HEK293 (cell line): ENCODE measurements around the gene FASTK.

ENCODE experiments used
- MYNN ChIP-seq: fragments of 450-650 bp; formaldehyde crosslinking; IDR thresholded peaks from 2 replicates; pipeline ENCODE4 v1.5.1; 2016; ENCODE audit warnings: missing biosample characterization, missing genetic modification characterization, borderline replicate concordance
- SETDB1 ChIP-seq: IDR thresholded peaks from one replicate; pipeline ENCODE4 v1.6.1; 2017; ENCODE audit warnings: mild to moderate bottlenecking, low read length, moderate library complexity, mixed read lengths; ENCODE audit not compliant: insufficient read length
- ZBTB48 ChIP-seq: fragments of 450-650 bp; formaldehyde crosslinking; IDR thresholded peaks from 2 replicates; pipeline ENCODE4 v1.5.1; 2016; ENCODE audit warnings: missing biosample characterization, missing genetic modification characterization
- ZBTB8A ChIP-seq: fragments of 450-650 bp; formaldehyde crosslinking; IDR thresholded peaks from 2 replicates; pipeline ENCODE4 v1.5.1; 2016; ENCODE audit warnings: missing biosample characterization, missing genetic modification characterization
- ZNF302 ChIP-seq: fragments of 450-650 bp; formaldehyde crosslinking; IDR thresholded peaks from 2 replicates; pipeline ENCODE4 v1.5.1; 2016; ENCODE audit warnings: missing biosample characterization, missing genetic modification characterization, low read depth
- ZNF366 ChIP-seq: fragments of 450-650 bp; formaldehyde crosslinking; conservative IDR thresholded peaks from 2 replicates; pipeline ENCODE4 v1.5.1; 2016; ENCODE audit warnings: missing biosample characterization, missing genetic modification characterization
- ZNF549 ChIP-seq: fragments of 450-650 bp; IDR thresholded peaks from 2 replicates; pipeline ENCODE4 v1.5.1; 2018; ENCODE audit warnings: missing biosample characterization, missing genetic modification characterization, mild to moderate bottlenecking, inconsistent platforms, moderate library complexity
- ZNF830 ChIP-seq: fragments of 450-650 bp; IDR thresholded peaks from 2 replicates; pipeline ENCODE4 v1.5.0; 2018; ENCODE audit warnings: missing biosample characterization, missing genetic modification characterization, low read depth, mild to moderate bottlenecking, moderate library complexity
- ZSCAN16 ChIP-seq: fragments of 450-650 bp; formaldehyde crosslinking; IDR thresholded peaks from 2 replicates; pipeline ENCODE4 v1.5.1; 2016; ENCODE audit warnings: missing biosample characterization, missing genetic modification characterization
- TF ChIP-seq, protein P1 (sequence below): fragments of 450-650 bp; formaldehyde crosslinking; IDR thresholded peaks from 2 replicates; pipeline ENCODE4 v1.5.1; 2016; ENCODE audit warnings: missing biosample characterization, missing genetic modification characterization
- TF ChIP-seq, protein P2 (sequence below): fragments of 450-650 bp; formaldehyde crosslinking; IDR thresholded peaks from 2 replicates; pipeline ENCODE4 v1.5.1; 2016; ENCODE audit warnings: missing biosample characterization, missing genetic modification characterization
- TF ChIP-seq, protein P3 (sequence below): fragments of 450-650 bp; formaldehyde crosslinking; IDR thresholded peaks from 2 replicates; pipeline ENCODE4 v1.5.1; 2016; ENCODE audit warnings: missing biosample characterization, missing genetic modification characterization

DNA sequence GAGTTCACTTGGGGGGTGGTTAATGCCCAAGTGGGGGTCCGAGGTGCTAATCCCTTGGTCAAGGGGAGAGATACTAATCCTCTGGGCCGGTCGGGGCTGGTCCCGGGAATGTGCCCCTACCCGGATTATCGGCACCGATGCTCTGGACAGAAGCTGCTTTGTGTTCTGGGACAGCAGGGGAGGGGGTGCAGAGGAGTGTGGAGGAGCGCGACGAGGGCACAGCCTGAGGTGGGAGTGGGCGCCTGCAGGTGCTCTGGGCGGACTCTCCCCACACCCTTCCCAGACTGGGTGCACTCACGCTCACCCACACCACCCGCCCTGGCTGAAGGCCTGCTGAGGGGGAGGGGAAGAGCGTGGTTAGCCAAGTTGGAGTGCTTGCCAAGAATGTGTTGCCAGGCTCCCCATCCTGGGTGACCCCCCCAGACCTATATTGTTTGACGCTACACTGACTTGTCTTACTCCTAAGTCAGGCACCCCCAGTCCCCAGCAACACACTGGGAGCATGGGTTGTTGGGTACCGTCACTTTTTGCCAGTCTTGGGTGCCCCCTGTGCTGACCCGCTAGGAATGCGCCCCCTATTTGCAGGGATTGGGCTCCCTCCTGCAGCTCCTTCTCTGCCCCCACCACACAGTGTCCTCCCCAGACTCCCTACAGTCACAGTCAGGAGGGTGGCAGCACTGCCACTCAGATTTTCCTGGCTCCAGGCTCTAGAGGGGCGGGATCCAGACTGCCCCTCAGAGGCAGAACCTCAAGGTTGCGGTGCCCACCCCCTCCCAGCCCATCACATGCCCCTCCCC lies 20.0 kb downstream of the FASTK start:
- TF ChIP-seq SETDB1 (no peak), ZNF830 (tag by site-specific recombination) (no peak), ZNF366 (tag by site-specific recombination) (no peak), ZSCAN16 (tag by site-specific recombination) (0 out of 2 replicates have a peak, but pooled peaks have one; percentile 8), ZBTB8A (tag by site-specific recombination) (no peak), ZNF549 (tag by site-specific recombination) (no peak), ZBTB48 (tag by site-specific recombination) (no peak), MYNN (tag by site-specific recombination) (no peak), ZNF302 (no peak)
- TF ChIP-seq, protein P1, sequence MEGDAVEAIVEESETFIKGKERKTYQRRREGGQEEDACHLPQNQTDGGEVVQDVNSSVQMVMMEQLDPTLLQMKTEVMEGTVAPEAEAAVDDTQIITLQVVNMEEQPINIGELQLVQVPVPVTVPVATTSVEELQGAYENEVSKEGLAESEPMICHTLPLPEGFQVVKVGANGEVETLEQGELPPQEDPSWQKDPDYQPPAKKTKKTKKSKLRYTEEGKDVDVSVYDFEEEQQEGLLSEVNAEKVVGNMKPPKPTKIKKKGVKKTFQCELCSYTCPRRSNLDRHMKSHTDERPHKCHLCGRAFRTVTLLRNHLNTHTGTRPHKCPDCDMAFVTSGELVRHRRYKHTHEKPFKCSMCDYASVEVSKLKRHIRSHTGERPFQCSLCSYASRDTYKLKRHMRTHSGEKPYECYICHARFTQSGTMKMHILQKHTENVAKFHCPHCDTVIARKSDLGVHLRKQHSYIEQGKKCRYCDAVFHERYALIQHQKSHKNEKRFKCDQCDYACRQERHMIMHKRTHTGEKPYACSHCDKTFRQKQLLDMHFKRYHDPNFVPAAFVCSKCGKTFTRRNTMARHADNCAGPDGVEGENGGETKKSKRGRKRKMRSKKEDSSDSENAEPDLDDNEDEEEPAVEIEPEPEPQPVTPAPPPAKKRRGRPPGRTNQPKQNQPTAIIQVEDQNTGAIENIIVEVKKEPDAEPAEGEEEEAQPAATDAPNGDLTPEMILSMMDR, result peak; percentile 85
- TF ChIP-seq, protein P2, sequence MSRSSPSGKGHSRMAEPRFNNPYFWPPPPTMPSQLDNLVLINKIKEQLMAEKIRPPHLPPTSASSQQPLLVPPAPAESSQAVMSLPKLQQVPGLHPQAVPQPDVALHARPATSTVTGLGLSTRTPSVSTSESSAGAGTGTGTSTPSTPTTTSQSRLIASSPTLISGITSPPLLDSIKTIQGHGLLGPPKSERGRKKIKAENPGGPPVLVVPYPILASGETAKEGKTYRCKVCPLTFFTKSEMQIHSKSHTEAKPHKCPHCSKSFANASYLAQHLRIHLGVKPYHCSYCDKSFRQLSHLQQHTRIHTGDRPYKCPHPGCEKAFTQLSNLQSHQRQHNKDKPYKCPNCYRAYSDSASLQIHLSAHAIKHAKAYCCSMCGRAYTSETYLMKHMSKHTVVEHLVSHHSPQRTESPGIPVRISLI (tag by site-specific recombination), result no peak
- TF ChIP-seq, protein P3, sequence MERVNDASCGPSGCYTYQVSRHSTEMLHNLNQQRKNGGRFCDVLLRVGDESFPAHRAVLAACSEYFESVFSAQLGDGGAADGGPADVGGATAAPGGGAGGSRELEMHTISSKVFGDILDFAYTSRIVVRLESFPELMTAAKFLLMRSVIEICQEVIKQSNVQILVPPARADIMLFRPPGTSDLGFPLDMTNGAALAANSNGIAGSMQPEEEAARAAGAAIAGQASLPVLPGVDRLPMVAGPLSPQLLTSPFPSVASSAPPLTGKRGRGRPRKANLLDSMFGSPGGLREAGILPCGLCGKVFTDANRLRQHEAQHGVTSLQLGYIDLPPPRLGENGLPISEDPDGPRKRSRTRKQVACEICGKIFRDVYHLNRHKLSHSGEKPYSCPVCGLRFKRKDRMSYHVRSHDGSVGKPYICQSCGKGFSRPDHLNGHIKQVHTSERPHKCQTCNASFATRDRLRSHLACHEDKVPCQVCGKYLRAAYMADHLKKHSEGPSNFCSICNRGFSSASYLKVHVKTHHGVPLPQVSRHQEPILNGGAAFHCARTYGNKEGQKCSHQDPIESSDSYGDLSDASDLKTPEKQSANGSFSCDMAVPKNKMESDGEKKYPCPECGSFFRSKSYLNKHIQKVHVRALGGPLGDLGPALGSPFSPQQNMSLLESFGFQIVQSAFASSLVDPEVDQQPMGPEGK (tag by site-specific recombination), result peak; percentile 8; the same call in 1 of the 2 replicates
